ENCODE measurements around the gene AIFM3.
"Not testable (repeated sequence)": the region's sequence is repeated elsewhere in the genome, so short reads cannot be mapped to it uniquely, and the experiment has no call there.

The AIFM3 gene

GRCh38 chr22:20966883-20967696 is at the start of gene AIFM3:
Gene AIFM3, plus strand, starts transcription at chr22:20967255. Its CDS starts 690 bp downstream, at chr22:20967945.
- peak; percentile 39 for DNase-seq (ENCODE audit: low spot score)

GRCh38 chr22:20918663-20919218 is 48.3 kb upstream of the AIFM3 start:
- no peak for DNase-seq (ENCODE audit: low spot score)

- DNase-seq (ENCODE audit: low spot score) = no peak
Observed at GRCh38 chr22:20919718-20920117, 47.3 kb upstream of the AIFM3 start.

- DNase-seq (ENCODE audit: low spot score) = no peak
Observed at GRCh38 chr22:20920881-20921203, 46.2 kb upstream of the AIFM3 start.

GRCh38 chr22:20922141-20922751 is 44.8 kb upstream of the AIFM3 start:
- DNase-seq (ENCODE audit: low spot score) = no peak

- DNase-seq (ENCODE audit: low spot score) = no peak
Observed at GRCh38 chr22:20926243-20926642, 40.8 kb upstream of the AIFM3 start.

- DNase-seq (ENCODE audit: low spot score) = no peak
Observed at GRCh38 chr22:20927940-20928572, 39.0 kb upstream of the AIFM3 start.

- DNase-seq (ENCODE audit: low spot score) = no peak
Observed at GRCh38 chr22:20928573-20928967, 38.5 kb upstream of the AIFM3 start.

- no peak for DNase-seq (ENCODE audit: low spot score)
Observed at GRCh38 chr22:20930004-20930403, 37.1 kb upstream of the AIFM3 start.

- DNase-seq (ENCODE audit: low spot score) = not testable (repeated sequence)
Observed at GRCh38 chr22:20930435-20930834, 36.6 kb upstream of the AIFM3 start.

- no peak for DNase-seq (ENCODE audit: low spot score)
Observed at GRCh38 chr22:20931126-20931654, 35.9 kb upstream of the AIFM3 start.

GRCh38 chr22:20933910-20934309 is 33.1 kb upstream of the AIFM3 start:
- DNase-seq (ENCODE audit: low spot score) = no peak

- not testable (repeated sequence) for DNase-seq (ENCODE audit: low spot score)
Observed at GRCh38 chr22:20935049-20935448, 32.0 kb upstream of the AIFM3 start.

GRCh38 chr22:20935780-20936539 is 31.1 kb upstream of the AIFM3 start:
- not testable (repeated sequence) for DNase-seq (ENCODE audit: low spot score)

GRCh38 chr22:20937031-20937793 is 29.8 kb upstream of the AIFM3 start:
- no peak for DNase-seq (ENCODE audit: low spot score)

GRCh38 chr22:20937794-20938671 is 29.0 kb upstream of the AIFM3 start:
- DNase-seq (ENCODE audit: low spot score) = no peak

- DNase-seq (ENCODE audit: low spot score) = not testable (repeated sequence)
Observed at GRCh38 chr22:20939457-20940185, 27.4 kb upstream of the AIFM3 start.

GRCh38 chr22:20940186-20940651 is 26.8 kb upstream of the AIFM3 start:
- no peak for DNase-seq (ENCODE audit: low spot score)

GRCh38 chr22:20940904-20941385 is 26.1 kb upstream of the AIFM3 start:
- DNase-seq (ENCODE audit: low spot score) = no peak
